Fibroblast of the conjunctiva (primary cell): ENCODE data around the gene TOPORS.
"Not testable (repeated sequence)": the region's sequence is repeated elsewhere in the genome, so short reads cannot be mapped to it uniquely, and the experiment has no call there.

Experiments
- DNase-seq: peaks from one replicate; pipeline ENCODE4 v3.0.0-alpha.2; 2010; ENCODE audit warnings: low read depth

TOPORS gene

DNA sequence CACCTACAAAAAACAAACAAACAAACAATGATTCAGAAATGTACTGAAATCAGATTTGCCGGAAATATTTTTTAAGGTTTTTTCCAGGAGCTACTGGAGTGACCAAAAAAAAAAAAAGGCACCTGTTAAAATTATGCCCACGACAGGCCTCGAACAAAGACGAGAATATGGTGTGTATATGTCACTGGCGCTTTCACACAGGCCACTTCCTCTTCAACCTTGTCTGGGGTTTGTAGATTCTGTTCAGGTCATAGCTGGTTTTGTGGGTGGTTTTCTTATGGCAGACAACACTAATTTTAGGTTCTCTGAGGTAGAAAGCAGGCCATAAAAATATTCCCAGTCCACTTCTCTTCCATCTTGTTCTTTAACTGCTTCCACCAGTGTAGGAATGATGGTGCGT, 13.6 kb upstream of the TOPORS start:
- DNase-seq: no peak

DNA sequence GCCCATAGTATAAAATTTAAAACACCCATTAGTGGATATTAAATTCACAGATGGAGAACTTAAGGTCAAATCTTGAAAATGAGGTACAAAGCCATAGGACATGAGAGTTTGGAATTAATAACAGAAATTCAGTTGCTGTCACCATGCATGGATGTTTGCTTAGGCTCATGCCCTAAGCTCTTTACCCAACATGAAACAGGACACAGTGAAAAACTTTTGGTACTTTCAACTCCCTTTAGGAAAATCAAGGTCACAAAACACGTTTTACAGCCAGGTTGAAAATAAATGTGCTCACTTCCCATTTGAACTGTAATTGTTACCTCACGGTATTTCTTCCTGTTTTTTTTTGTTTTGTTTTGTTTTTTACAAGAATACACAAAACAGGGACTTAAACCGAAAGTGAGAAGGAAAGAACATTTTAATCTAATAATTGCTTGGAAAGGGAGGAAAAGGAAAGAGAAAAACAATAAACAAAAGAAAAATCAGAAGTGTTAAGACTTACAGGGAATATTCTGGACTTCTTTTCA, 6.1 kb upstream of the TOPORS start:
- DNase-seq: no peak

DNA sequence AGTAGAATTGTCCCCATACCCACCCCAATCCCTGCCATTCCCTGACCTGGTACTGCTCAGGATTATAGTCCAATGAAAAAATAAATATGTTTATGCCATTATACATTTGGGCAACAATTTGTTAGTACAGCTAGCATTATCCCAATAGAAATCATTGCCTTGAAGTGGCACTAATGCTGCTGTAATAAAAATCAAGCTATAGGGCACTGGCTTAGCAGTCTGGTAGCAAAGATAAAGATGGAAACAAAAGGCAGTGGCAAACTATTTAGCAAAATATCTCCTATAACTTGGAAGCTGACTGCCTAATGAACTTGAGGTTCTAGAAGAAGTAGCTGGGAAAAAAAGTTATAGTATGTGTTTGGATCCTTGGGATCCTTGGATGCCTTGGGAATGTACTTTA, 2.2 kb upstream of the TOPORS start:
- no peak for DNase-seq

DNA sequence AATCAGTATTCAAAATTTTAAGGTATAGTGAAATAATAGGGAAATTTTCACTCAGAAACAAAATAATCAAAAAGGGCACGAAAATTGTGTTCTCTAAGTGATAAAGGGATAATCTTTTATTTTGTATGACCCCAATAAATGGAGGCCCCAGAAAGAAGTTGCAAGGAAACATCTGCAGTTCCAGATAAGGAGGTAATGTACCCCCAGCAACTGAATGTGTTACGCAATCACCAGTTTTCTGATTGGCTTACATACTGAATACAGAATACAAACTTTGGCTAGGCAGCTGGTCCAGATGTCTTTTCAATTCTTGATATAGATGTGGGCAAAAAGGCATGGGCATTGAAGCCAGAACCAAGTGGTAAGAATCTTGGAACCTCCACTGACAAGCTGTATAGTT, 1.7 kb upstream of the TOPORS start:
- no peak for DNase-seq

DNA sequence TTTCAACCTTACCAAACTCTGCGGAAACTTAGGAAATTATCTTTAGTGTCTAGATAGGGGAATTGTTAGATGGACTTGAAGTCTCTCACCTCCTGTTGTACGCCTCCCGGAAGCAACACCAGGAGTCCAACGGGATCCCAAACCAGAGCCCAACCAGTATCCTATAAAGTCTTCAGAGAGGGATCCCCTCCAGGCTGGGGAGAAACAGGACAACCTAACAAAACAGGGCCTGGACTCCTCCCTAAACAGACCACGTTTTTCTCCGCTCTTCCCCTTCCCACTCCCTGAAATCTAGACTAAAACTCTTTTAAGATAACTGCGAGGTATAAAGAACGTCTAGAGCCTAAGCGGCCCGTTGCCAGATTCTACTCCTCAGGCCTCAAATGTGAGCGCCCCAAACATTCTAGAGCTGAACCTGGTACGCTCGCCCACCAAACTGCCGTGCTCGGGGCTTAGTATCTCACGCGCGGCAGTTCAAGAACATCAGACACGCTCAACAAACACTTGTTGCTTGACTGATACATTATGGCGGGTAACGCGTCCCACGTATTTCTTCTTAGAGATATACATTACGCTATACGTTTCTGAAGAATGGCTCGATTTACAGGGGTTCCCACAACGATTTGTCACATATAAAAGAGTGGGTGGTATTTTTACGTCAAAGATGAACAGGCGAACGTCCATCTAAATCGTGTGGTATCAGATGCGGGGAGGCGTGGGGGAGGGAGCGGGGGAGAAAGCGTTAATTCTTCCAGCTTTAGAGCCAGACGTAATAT, 922 bp downstream of the TOPORS start:
- no peak for DNase-seq

DNA sequence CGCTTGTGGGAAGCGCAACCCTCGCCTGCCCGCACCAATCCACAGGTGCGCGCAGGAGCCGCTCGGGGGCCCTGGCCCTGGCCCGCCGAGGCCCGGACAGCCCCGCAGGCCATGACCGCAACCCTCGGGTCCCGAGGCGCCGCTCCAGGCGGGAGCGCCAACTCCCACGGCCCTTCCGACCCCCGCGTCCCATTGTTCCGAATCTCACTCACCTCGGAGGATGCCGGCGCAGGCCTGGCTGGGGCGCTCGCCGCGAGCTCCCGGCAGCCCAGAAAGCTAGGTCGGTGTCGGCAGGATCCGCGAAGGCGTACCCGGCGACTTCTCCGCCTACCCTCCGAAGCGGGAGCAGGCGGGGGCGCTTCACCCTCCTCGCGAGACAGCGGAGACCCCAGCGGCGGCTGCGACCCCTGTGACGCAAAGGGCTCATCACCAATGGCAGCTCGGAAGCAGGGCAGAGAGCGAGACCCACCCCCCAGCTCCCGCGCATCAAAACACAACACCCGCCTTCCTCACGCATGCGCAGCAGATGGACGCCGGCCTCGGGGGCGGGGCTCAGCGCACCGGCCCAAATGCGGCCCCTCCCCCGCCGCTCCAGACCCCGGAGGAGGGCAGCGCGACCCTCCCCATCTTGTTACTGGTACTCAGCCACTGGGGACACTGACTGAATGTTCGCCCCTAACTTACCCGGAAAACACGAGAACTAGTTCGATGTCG, 1.7 kb downstream of the TOPORS start:
- DNase-seq: peak; percentile 86

DNA sequence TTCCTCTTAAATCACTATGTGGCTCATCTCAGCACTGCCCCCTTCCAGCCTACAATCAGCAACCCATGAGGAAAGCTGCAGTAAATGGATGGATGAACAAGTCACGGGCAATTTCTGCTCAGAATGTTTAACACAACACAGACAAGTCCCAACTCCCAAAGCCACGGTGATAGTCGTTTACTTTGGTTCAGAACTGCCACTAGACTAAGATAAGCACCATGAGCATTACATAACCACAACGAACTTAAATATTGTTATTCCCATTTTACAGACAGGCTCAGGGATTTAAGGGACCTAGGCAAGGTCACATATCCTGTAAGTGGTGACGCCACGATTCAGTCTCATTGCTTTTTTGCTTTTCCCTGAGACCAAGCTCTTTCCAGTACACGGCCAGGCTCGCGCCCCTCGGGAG, 2.2 kb downstream of the TOPORS start:
- DNase-seq: no peak

DNA sequence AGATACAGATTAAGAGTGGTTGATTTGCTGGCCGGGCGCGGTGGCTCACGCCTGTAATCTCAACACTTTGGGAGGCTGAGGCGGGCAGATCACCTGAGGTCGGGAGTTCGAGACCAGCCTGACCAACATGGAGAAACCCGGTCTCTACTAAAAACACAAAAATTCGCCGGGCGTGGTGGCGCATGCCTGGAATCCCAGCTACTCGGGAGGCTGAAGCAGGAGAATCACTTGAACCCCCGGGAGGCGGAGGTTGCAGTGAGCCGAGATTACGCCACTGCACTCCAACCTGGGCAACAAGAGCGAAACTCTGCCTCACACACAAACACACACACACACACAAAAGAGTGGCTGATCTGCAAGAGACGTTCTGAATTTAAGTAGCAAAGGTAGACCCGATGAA, 4.2 kb downstream of the TOPORS start:
- DNase-seq: not testable (repeated sequence)

DNA sequence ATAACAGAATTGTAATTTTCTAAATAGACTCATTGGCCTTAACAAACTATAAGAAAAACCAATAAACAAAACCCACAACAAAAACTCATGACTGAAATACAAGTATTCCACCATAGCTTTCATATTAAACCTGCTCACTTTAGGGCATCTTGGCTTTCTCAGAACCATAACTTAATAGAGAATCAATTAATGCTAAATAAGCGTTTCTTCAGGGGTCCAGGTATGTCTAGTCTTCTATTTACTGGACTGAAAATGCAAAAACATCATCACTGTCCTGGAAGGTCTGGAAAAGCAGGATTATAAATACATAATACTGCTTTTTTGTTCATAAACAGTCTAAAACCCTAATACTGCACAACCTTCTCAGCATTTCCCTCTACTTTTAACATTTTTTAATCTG, 6.5 kb downstream of the TOPORS start:
- DNase-seq: no peak

DNA sequence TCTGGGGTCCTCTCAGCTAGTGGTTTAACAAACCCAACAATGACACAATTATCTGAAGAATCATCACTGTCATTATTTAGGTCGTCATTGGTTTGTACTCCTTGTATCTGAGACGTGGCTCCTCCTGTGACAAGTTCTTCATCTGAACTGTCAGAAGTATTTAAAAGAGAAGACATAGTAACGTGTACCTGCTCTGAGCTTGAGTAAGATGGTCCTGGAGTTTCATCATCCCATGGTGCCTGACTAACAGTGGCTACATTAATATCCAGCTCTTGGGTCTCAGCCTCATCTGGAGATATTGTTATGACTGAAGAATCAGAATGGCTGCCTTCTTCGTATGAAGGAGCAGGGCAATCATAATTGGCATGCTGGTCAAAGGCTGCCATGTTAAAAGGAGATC, 9.3 kb downstream of the TOPORS start:
- no peak for DNase-seq

DNA sequence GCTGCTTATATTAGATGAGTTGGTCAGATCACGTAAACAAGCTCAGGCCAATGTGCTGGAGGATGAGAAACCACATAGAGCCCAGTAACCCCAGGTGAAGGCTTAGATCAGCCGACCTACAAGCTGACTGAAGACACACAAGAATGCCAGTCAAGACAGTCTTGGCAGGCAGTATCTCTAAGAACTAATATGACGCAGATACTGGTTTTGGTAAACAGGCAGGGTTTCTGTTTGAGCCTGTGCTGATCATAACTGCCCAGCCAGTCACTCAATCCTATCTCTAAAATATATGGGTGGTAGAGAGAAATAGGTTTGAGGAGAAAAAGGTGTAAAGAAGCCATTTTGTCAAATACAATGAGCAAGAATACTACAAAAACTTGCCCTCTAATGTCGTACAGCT, 18.6 kb downstream of the TOPORS start:
- DNase-seq: no peak

DNA sequence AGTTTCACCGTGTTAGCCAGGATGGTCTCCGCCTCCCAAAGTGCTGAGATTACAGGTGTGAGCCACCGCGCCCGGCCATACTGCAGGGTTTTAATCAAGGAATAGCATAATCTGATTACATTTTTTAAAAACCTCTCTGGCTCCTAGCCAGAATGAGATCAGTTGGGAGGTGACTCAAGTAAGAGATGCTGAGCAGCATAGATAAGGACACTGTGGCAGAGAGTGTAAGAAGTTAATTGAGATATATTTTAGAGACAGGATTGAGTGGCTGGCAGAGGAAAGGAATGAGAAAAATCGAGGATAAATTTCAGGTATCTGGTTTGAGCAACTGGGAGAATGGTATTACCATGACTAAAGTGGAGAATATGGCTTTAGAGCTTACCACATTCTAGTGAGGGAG, 19.1 kb downstream of the TOPORS start:
- no peak for DNase-seq

DNA sequence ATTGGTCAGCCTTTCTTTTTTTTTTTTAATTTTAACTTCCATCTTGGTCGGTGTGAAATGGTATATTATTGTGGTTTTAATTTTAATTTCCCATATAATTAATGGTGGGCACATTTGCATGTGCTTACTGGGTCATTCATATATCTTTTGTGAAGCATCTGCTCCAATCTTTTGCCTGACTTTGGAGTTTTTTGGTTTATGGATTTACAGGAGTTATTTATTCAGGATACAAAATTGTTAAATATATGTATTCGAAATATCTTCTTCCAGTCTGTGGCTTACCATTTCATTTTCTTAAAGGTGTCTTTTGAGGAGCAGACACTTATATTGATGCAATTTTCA, 25.7 kb downstream of the TOPORS start:
- DNase-seq: no peak

DNA sequence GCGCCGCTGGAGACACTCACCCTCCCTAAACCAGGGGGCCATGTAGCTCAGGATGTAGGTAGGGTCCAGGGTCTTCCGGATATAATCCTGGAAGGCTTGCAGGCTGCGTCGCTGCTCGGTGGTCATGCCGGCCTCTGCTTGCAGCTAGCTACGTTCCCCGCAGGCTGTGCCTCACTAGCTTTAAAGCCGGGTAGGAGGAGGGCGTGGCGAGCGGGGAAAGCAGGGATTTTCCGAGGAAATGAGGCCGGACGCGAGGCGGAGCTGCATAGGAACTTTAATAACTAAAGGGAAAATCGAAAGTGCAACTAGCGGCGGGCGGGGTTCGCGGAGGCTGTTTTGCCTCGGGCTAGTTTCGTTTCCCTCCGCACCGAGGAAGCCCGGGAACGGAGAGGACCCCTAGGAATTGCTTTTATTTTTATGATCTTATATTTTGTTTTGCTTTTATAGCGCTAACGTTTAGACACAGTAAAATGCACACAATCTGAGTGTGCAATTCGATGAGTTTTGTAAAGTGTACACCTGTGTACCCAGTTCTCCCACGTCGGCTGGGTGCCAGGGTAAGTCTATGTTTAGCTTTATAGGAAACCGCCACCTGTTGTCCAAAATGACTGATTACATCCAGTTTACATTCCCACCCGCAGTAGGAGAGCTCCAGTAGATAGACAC, 26.2 kb downstream of the TOPORS start, which contains the start of gene RIGI:
Gene RIGI (minus strand): TSS at position 156 of the 666 bp plus-strand sequence. CDS start 30 bp downstream, at position 126.
- DNase-seq: peak; percentile 76

DNA sequence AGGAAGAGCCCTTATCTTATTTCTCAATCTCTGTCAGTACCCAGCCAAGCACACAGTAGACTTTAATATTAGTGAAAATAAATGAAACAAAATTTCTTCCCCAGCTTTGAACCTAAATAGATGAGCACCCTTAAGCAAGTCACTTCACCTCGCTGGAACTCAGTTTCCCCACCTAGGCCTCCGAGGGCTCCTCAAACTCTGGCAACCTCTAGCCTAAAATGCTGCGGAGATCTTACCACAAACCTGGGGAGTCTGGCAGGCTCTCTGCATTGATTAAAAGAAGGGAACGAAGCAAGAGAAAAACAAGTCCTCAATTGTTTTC, 26.7 kb downstream of the TOPORS start:
- no peak for DNase-seq

DNA sequence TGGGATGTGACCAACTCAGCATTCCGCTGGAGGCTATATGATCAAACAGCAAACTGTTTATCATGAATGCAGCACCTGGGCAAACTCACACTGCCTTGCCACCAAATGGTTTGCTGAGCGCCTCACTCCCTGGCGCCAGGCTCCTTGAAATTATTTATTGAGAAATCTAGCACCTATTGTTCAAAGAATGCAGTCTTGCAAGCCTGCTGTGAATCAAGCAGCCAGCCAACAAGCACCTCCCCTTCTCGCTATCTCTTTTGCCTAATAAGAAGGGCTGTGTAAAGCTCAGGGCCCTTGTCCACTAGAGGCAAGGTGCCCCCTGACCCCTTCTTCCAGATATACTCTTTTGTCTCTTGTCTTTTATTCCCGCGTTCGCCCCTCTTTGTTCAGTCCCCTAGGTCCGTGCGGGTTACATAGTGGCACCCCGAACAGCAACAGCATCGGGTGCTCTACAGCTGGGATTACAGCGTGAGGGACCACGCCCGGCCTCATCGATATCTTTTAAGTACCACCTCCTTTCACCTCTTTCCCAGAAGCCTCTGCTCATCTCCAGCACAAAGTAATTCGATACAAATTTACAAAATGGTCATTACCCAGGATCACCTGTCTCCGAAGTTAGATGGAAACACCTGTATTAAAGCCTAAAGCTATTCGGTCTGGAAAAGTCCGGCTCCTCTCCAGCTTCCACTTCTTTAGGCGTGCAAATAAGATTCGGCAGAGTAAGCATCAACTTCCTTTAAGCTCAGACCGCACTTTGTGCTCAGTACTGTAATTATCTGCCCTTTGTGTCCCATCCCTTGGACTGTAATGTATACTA, 27.3 kb downstream of the TOPORS start:
- no peak for DNase-seq

DNA sequence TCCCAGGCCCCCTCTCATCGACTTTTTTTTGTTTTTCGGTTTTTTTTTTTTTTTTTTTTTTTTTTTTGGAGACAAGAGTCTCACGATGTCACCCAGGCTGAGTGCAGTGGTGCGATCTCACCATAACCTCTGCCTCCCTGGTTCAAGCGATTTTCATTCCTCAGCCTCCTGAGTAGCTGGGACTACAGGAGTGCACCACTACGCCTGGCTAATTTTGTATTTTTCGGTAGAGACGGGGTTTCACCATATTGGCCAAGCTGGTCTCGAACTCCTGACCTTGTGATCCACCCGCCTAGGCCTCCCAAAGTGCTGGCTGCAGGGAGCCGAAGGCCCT, 27.9 kb downstream of the TOPORS start:
- DNase-seq: not testable (repeated sequence)

DNA sequence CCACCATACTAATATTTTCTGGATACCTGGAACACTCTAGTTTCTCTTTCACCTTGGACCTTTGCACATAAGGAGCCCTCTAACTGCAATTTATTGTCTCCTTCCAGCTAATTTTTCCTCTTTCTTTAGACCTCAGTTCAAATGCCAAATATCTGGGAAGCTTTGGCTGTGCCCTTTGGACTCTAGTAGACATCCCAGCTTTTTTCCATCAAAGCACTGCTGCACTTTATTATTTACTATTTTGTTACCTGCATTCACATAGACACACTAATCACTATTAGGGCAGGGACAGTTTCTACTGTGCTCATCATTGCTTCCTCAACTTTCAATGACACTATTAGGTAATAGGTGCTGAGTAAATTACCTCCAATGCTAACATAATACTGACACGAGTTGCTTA, 28.5 kb downstream of the TOPORS start:
- no peak for DNase-seq

DNA sequence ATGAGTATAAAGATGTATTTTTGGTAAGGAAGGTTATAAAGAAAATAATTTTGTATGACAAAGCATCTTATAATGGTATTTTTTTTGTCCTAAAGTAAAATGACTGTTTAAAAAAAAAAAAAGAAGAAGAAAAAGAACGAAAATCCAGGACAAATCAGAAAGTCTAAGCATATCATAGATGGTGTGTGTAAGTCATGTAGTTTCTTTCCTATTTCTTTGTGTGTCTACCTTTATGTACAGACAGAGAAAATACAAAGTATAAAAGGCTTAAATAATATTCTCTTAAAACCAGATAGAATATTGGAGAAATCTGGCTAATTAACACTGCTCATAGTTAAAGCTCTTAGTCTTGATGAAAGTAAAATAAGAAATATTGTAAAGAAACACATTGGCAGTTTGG, 34.1 kb downstream of the TOPORS start:
- no peak for DNase-seq

DNA sequence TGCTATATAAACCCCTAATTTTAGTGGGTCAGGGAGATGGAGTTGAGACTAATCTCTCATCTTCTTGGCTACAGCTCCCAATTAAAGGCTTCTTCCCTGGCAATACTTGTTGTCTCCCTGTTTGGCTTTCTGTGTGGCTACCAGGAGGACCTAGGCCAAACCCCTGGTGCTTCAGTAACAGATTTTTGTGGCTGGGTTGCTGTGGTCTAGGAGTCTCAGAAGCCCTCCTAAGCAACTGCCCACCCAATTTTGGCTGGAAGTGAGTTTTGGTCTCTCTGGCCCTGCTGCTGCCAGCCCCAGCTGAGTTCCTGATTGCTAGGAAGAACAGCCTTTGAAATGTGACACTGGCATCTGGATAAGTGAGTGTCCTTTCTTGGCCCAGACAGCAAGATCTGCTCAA, 36.1 kb downstream of the TOPORS start:
- no peak for DNase-seq

DNA sequence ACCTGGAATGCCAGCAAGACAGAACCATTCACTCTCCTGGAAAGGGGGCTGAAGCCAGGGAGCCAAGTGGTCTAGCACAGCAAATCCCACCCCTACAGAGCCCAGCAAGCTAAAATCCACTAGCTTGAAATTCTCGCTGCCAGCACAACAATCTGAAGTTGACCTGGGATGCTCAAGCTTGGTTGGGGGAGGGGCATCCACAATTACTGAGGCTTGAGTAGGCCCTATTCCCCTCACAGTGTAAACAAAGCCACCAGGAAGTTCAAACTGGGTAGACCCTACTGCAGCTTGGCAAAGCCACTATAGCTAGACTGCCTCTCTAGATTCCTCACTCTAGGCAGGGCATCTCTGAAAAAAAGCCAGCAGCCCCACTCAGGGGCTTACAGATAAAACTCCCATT, 43.7 kb downstream of the TOPORS start:
- DNase-seq: no peak

DNA sequence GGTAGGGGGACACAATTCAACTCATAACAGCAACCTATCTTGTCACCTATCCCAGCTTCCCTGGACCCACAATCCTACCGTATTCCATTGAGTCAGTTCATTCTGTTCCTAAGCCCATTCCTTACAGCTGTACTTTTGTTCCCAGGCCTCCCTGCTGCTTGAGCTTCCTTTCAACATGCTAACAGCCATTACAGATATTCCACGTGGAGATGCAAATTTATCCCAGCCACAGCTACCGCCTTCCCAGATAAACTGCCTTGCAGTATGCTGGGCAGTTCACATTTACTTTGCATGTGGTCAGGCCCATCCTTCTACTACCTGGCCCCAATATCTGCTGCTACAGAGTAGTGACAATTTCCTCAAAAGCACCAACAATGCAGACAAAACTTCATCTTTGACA, 49.4 kb downstream of the TOPORS start:
- DNase-seq: no peak
